ENCODE data around the gene SLC5A3.
A peak's percentile ranks its signal among the peaks of the same experiment; 100 is the strongest.

Gene SLC5A3

GRCh38 chr21:34065027-34065426, 8.4 kb upstream of the SLC5A3 start:
- no peak for DNase-seq (ENCODE audit: low read depth in 2 of 3, low spot score in 1 of 3)

- no peak for DNase-seq (ENCODE audit: low read depth in 2 of 3, low spot score in 1 of 3)
Measured at GRCh38 chr21:34071683-34072082, 1.7 kb upstream of the SLC5A3 start.

GRCh38 chr21:34072145-34073031, 990 bp upstream of the SLC5A3 start:
- DNase-seq (ENCODE audit: low read depth in 2 of 3, low spot score in 1 of 3), result no peak

GRCh38 chr21:34073749-34074282, 438 bp downstream of the SLC5A3 start:
- peak in 1 of 3 donors; percentile 22 for DNase-seq (ENCODE audit: low read depth in 2 of 3, low spot score in 1 of 3)

- no peak for DNase-seq (ENCODE audit: low read depth in 2 of 3, low spot score in 1 of 3)
Measured at GRCh38 chr21:34074283-34075090, 1.1 kb downstream of the SLC5A3 start.

- no peak for DNase-seq (ENCODE audit: low read depth in 2 of 3, low spot score in 1 of 3)
Measured at GRCh38 chr21:34075091-34075425, 1.7 kb downstream of the SLC5A3 start.

GRCh38 chr21:34075760-34076660, 2.6 kb downstream of the SLC5A3 start:
- no peak for DNase-seq (ENCODE audit: low read depth in 2 of 3, low spot score in 1 of 3)

GRCh38 chr21:34076835-34077234, 3.5 kb downstream of the SLC5A3 start:
- no peak for DNase-seq (ENCODE audit: low read depth in 2 of 3, low spot score in 1 of 3)

GRCh38 chr21:34077888-34078287, 4.5 kb downstream of the SLC5A3 start:
- no peak for DNase-seq (ENCODE audit: low read depth in 2 of 3, low spot score in 1 of 3)

- no peak for DNase-seq (ENCODE audit: low read depth in 2 of 3, low spot score in 1 of 3)
Measured at GRCh38 chr21:34078915-34079314, 5.5 kb downstream of the SLC5A3 start.

- DNase-seq (ENCODE audit: low read depth in 2 of 3, low spot score in 1 of 3), result no peak
Measured at GRCh38 chr21:34080710-34081109, 7.3 kb downstream of the SLC5A3 start.

- no peak for DNase-seq (ENCODE audit: low read depth in 2 of 3, low spot score in 1 of 3)
Measured at GRCh38 chr21:34082769-34083168, 9.4 kb downstream of the SLC5A3 start.

- no peak for DNase-seq (ENCODE audit: low read depth in 2 of 3, low spot score in 1 of 3)
Measured at GRCh38 chr21:34083357-34083756, 10.0 kb downstream of the SLC5A3 start.

GRCh38 chr21:34085129-34085528, 11.8 kb downstream of the SLC5A3 start:
- DNase-seq (ENCODE audit: low read depth in 2 of 3, low spot score in 1 of 3), result no peak

- no peak for DNase-seq (ENCODE audit: low read depth in 2 of 3, low spot score in 1 of 3)
Measured at GRCh38 chr21:34086887-34087306, 13.5 kb downstream of the SLC5A3 start.

- no peak for DNase-seq (ENCODE audit: low read depth in 2 of 3, low spot score in 1 of 3)
Measured at GRCh38 chr21:34088752-34089151, 15.4 kb downstream of the SLC5A3 start.

- no peak for DNase-seq (ENCODE audit: low read depth in 2 of 3, low spot score in 1 of 3)
Measured at GRCh38 chr21:34091032-34091431, 17.7 kb downstream of the SLC5A3 start.

GRCh38 chr21:34091607-34092006, 18.2 kb downstream of the SLC5A3 start:
- DNase-seq (ENCODE audit: low read depth in 2 of 3, low spot score in 1 of 3), result no peak

GRCh38 chr21:34092262-34092921, 19.0 kb downstream of the SLC5A3 start:
- DNase-seq (ENCODE audit: low read depth in 2 of 3, low spot score in 1 of 3), result no peak

GRCh38 chr21:34093083-34093482, 19.7 kb downstream of the SLC5A3 start:
- no peak for DNase-seq (ENCODE audit: low read depth in 2 of 3, low spot score in 1 of 3)
